ENCODE measurements around the gene PIK3CD.

DNA sequence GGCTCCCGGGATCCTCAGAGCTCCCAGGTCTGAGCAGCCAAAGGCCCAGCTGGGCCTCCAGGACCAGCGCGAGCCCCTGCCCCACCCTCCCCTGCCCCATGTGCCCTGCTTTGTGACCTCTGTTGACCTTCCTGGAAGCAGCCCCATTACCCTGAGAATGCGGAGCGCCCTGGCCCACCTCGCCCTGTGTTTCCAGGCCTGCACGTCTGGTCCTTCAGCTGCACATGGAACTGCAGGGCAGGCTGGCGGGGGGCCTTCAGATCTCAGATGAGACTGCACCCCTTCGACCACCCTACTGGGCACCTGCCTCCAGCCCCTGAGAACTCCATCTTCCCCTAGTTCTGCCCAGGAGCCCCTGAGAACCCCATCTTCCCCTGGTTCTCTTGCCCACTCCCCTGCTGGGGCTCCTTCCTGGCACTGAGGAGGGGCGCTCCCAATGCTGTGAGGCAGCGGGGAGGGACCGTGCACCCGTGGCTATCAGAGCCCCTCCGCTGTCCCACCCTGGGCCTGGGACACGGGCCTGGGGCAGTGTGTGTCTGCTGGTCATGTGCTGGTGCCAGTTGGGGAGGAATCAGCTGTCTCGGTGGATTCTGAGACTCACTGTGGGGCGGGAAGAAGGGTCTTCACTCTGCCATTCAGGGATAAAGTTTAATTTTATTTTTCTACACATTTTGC is 37.8 kb upstream of the PIK3CD start:
- TF ChIP-seq POLR2A (IDR thresholded peaks at IDR 0.05) (no peak), CTCF (IDR thresholded peaks at IDR 0.05) (no peak)

Measured in esophagus squamous epithelium (tissue), 4 donors.